ENCODE results near the gene ERGIC1. TPM values are rescaled to one million over a fixed set of nuclear protein-coding genes. Genes with fewer than 3 reads are reported as not detected.
"Not testable (repeated sequence)": the region's sequence is repeated elsewhere in the genome, so short reads cannot be mapped to it uniquely, and the experiment has no call there.

Gene ERGIC1
- total RNA-seq, 6 experiments from 2014 or later: 240 to 276 (median 258) TPM

GRCh38 chr5:172894767-172895388, 60.8 kb downstream of the ERGIC1 start:
- Mint-ChIP-seq H3K27ac (peak overlapping the region; percentile 5), H3K4me1 (ENCODE audit: low read depth) (peaks cover 51% of the 10 kb centered on the region), H3K27me3 (ENCODE audit: insufficient read depth) (no peaks in the 10 kb centered on the region; the same call in 1 of the 2 replicates), H3K4me3 (no peak overlapping the region), H3K9me3 (no peaks in the 10 kb centered on the region), H3K36me3 (ENCODE audit: low read depth) (peaks cover 31% of the 10 kb centered on the region)
- TF ChIP-seq, protein P1, sequence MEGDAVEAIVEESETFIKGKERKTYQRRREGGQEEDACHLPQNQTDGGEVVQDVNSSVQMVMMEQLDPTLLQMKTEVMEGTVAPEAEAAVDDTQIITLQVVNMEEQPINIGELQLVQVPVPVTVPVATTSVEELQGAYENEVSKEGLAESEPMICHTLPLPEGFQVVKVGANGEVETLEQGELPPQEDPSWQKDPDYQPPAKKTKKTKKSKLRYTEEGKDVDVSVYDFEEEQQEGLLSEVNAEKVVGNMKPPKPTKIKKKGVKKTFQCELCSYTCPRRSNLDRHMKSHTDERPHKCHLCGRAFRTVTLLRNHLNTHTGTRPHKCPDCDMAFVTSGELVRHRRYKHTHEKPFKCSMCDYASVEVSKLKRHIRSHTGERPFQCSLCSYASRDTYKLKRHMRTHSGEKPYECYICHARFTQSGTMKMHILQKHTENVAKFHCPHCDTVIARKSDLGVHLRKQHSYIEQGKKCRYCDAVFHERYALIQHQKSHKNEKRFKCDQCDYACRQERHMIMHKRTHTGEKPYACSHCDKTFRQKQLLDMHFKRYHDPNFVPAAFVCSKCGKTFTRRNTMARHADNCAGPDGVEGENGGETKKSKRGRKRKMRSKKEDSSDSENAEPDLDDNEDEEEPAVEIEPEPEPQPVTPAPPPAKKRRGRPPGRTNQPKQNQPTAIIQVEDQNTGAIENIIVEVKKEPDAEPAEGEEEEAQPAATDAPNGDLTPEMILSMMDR (IDR thresholded peaks at IDR 0.05): no peak
- no peak for DNase-seq

GRCh38 chr5:172895549-172895948, 61.5 kb downstream of the ERGIC1 start:
- Mint-ChIP-seq H3K27me3 (ENCODE audit: insufficient read depth) (no peaks in the 10 kb centered on the region; the same call in 1 of the 2 replicates), H3K36me3 (ENCODE audit: low read depth) (peaks cover 35% of the 10 kb centered on the region), H3K27ac (peak overlapping the region; percentile 99), H3K9me3 (no peaks in the 10 kb centered on the region), H3K4me1 (ENCODE audit: low read depth) (peaks cover 58% of the 10 kb centered on the region), H3K4me3 (no peak overlapping the region)
- DNase-seq: no peak
- TF ChIP-seq, protein P1 (IDR thresholded peaks at IDR 0.05): no peak

- no peak for DNase-seq
- peaks cover 67% of the 10 kb centered on the region for H3K4me1 Mint-ChIP-seq (ENCODE audit: low read depth)
- no peaks in the 10 kb centered on the region for H3K9me3 Mint-ChIP-seq
- peaks cover 40% of the 10 kb centered on the region for H3K36me3 Mint-ChIP-seq (ENCODE audit: low read depth)
- peak overlapping the region; percentile 99 for H3K27ac Mint-ChIP-seq
- H3K4me3 Mint-ChIP-seq: peak overlapping the region; percentile 85; the same call in 1 of the 2 replicates
- no peaks in the 10 kb centered on the region; the same call in none of the 2 replicates for H3K27me3 Mint-ChIP-seq (ENCODE audit: insufficient read depth)
- TF ChIP-seq, protein P1 (IDR thresholded peaks at IDR 0.05): no peak
Measured at GRCh38 chr5:172896465-172896864, 62.4 kb downstream of the ERGIC1 start.

DNA sequence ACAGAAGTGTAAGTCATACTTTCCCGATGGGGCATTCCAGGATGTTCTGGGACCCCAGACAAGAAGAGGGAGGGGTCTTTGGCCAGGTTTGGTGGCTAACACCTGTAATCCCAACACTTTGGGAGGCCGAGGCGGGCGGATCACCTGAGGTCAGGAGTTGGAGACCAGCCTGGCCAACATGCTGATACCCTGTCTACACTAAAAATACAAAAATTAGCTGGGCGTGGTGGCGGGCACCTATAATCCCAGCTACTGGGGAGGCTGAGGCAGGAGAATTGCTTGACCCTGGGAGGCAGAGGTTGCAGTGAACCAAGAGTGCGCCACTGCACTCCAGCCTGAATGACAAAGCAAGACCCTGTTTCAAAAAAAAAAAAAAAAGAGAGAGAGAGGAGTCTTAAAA, 63.0 kb downstream of the ERGIC1 start:
- Mint-ChIP-seq H3K4me1 (ENCODE audit: low read depth) (peaks cover 73% of the 10 kb centered on the region), H3K27ac (peak overlapping the region; percentile 99), H3K4me3 (peak overlapping the region; percentile 85), H3K36me3 (ENCODE audit: low read depth) (peaks cover 35% of the 10 kb centered on the region)
- not testable (repeated sequence) for DNase-seq; H3K9me3 Mint-ChIP-seq; H3K27me3 Mint-ChIP-seq (ENCODE audit: insufficient read depth)

DNA sequence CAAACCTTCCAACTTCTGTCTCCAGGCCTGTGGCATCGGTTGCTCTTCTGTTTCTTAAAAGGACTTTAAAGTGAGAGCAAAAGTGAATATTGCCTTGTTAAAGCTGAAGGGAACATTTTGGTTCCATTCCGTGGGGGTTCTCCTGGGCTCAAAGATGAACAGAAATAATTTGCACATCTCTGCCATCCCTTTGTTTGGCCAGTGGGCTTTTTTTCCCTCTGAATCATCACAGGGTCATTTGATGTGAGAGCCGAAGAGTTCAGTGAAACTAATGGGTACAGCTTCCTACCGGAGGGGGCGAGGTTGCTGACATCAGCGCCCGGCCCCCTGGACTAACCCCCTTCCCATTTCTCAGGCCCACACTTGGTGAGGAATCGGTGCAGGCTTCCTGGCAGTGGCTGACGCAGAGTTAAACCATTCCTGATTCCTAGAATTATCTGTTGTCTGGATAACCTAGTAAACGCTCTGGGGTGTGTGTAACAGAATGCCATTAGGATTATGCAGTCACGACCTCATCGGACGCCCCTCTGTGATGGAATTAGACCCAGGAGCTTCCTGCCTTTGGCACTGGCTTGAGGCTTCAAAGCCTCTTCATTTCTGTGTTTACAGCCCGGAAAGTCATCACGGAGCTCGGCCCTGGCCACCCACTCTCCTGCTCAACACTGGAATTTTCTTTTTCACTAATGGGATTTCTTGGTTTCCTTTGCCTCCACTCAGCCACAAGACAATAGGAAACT, 63.6 kb downstream of the ERGIC1 start:
- Mint-ChIP-seq H3K4me3 (peak overlapping the region; percentile 85), H3K27ac (peak overlapping the region; percentile 99), H3K27me3 (ENCODE audit: insufficient read depth) (no peaks in the 10 kb centered on the region; the same call in none of the 2 replicates), H3K36me3 (ENCODE audit: low read depth) (peaks cover 32% of the 10 kb centered on the region), H3K9me3 (no peaks in the 10 kb centered on the region), H3K4me1 (ENCODE audit: low read depth) (peaks cover 79% of the 10 kb centered on the region)
- DNase-seq: peak; percentile 92
- TF ChIP-seq, protein P1 (IDR thresholded peaks at IDR 0.05): peak; percentile 50; the same call in 1 of the 2 replicates
